ENCODE measurements around the gene RNF212B.

RNF212B gene

DNA sequence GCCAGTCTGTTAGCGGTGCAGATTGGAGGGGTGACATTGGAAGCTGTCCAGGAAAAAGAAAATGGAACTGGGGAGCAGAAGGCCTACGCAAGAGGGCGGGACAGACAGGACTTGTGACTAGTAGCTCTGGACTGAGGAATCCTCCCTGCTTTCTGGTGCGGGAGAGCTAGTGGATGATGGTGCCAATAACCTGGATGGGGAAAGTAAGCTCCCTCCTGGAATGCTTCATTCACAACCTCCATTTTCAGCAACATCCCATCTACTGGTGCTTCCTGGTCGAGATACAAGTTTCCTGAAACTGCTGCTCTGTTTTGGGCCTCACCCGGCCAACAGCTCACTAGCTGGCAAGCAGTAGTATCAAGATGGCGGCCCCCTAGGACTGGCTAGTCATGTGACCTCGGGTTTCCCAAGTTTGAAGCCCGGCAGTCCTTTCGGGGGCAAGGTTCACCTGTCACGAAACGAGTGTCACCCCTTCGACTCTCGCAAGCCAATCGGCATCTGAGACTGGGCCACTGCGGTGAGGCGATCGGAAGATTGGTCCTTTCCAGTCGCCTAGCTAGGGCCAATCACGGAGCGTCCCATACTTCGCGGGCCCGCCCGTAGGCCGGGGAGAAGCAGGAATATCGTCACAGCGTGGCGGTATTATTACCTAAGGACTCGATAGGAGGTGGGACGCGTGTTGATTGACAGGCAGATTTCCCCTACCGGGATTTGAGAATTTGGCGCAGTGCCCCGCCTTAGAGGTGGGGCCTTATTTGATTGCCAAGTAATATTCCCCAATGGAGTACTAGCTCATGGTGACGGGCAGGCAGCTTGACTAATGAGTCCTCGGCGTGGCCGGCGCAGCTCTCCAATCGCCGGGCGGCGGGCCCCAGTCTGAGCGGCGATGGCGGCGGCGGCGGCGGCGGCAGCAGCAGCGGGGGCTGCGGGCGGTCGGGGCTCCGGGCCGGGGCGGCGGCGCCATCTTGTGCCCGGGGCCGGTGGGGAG, 83.1 kb downstream of the RNF212B start, which contains the start of gene PABPN1:
PABPN1 (plus strand) TSS at position 874 of the 988 bp plus-strand sequence; CDS start at position 887, 13 bp downstream.
- Histone ChIP-seq H3K4me1 (ENCODE audit: control insufficient read depth, insufficient read depth, low read length) (peaks cover 20% of the 10 kb centered on the region), H3K9me3 (ENCODE audit: control insufficient read depth, low read length) (no peaks in the 10 kb centered on the region), H3K36me3 (ENCODE audit: control insufficient read depth, insufficient read depth, low read length) (peaks cover 15% of the 10 kb centered on the region), H3K27me3 (ENCODE audit: control insufficient read depth, insufficient read depth, low read length) (no peaks in the 10 kb centered on the region), H3K4me3 (ENCODE audit: low read length) (peak within 1 kb of the TSS; percentile 90), H3K9ac (ENCODE audit: low read length) (peak within 1 kb of the TSS; percentile 90)

GRCh38 chr14:23321572-23322547, 84.1 kb downstream of the RNF212B start:
- H3K36me3 ChIP-seq (ENCODE audit: control insufficient read depth, insufficient read depth, low read length) = peaks cover 15% of the 10 kb centered on the region
- H3K4me1 ChIP-seq (ENCODE audit: control insufficient read depth, insufficient read depth, low read length) = peaks cover 20% of the 10 kb centered on the region
- H3K9me3 ChIP-seq (ENCODE audit: control insufficient read depth, low read length) = no peaks in the 10 kb centered on the region
- no peaks in the 10 kb centered on the region for H3K27me3 ChIP-seq (ENCODE audit: control insufficient read depth, insufficient read depth, low read length)
- H3K9ac ChIP-seq (ENCODE audit: low read length) = peak overlapping the region; percentile 90
- peak overlapping the region; percentile 90 for H3K4me3 ChIP-seq (ENCODE audit: low read length)

Measured in mucosa of stomach (tissue), 1 donor.